D721Med (cell line): ENCODE measurements around the gene ATRNL1.

ENCODE experiments used
- DNase-seq: peaks from one replicate; pipeline ENCODE4 v3.0.0; 2011; ENCODE audit warnings: low spot score; ENCODE audit not compliant: insufficient read length
- FAIRE-seq: peaks from 2 replicates; lab custom pipeline; 2011; peaks lifted over from hg19 to GRCh38; lab: Jason Lieb, UNC
- CTCF ChIP-seq: IDR thresholded peaks from 2 replicates; pipeline ENCODE4 v1.5.1; 2012; ENCODE audit warnings: mild to moderate bottlenecking, control low read depth; ENCODE audit not compliant: insufficient read depth; ENCODE audit errors: missing control alignments

The ATRNL1 gene

GRCh38 chr10:115604627-115605026, 511.5 kb downstream of the ATRNL1 start:
- FAIRE-seq (no peak), DNase-seq (no peak)
- no peak for TF ChIP-seq CTCF

GRCh38 chr10:115606086-115606485, 512.9 kb downstream of the ATRNL1 start:
- DNase-seq (no peak), FAIRE-seq (no peak)
- TF ChIP-seq CTCF = no peak

- no peak for DNase-seq
- no peak for FAIRE-seq
Observed at GRCh38 chr10:115606741-115607140, 513.6 kb downstream of the ATRNL1 start.

GRCh38 chr10:115624448-115624847, 531.3 kb downstream of the ATRNL1 start:
- no peak for DNase-seq
- FAIRE-seq = no peak
- no peak for TF ChIP-seq CTCF

More at GRCh38 chr10:115606741-115607140, 513.6 kb downstream of the ATRNL1 start:
- TF ChIP-seq CTCF = no peak

- FAIRE-seq (no peak), DNase-seq (no peak)
- TF ChIP-seq CTCF = no peak
Observed at GRCh38 chr10:115628616-115629015, 535.5 kb downstream of the ATRNL1 start.

GRCh38 chr10:115638246-115638645, 545.1 kb downstream of the ATRNL1 start:
- no peak for DNase-seq
- TF ChIP-seq CTCF = no peak
- FAIRE-seq = no peak

GRCh38 chr10:115649217-115649616, 556.1 kb downstream of the ATRNL1 start:
- no peak for TF ChIP-seq CTCF
- FAIRE-seq (no peak), DNase-seq (no peak)
